ENCODE data around the gene OR6Y1.

The OR6Y1 gene

DNA sequence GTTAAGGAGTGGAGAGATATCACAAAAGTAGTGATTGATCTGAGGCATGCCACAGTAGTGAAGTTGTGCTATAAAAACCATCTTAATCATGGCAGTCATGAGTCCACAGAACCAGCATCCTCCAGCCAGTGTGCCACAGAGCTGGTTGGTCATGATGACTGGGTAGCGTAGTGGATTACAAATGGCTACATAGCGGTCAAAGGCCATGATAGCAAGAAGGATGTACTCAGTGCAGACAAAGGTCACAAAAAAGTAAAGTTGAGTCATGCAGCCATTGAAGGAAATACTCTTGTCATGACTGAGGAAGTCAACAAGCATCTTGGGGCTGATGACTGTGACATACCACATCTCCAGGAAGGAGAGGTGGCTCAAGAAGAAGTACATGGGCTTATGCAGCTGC is 6.7 kb downstream of the OR6Y1 start:
- no peak for DNase-seq
- no CpG with 5 or more reads among the region's 2 CpGs for WGBS (ENCODE audit: extremely low coverage, insufficient coverage, low lambda C conversion rate)

DNA sequence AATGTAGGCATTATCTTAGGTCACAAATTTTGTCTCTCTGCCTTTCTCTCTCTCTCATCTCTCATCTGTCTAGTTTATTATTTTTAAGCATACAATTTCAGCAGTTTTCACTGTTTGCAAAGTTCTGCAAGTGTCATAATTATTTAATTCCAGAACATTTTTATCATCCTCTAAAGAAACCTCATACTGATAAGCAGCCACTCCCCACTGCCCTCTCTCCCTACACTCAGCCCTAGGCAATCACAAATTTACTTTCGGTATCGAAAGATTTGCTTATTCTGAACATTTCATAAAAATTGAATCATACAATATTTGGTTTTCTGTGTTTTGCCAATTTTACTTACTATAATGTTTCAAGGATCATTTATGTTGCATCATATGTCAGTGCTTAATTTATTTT is 16.6 kb downstream of the OR6Y1 start:
- H3K27me3 ChIP-seq (ENCODE audit: insufficient read depth, low read length, poor library complexity) = no peaks in the 10 kb centered on the region
- no peak overlapping the region for H3K4me3 ChIP-seq (ENCODE audit: low read length)
- H3K4ac ChIP-seq (ENCODE audit: low read depth, low read length) = no peak overlapping the region
- H2BK5ac ChIP-seq (ENCODE audit: low read length) = no peak overlapping the region
- H2AK5ac ChIP-seq (ENCODE audit: low read length) = no peak overlapping the region
- no peak overlapping the region for H3K9ac ChIP-seq (ENCODE audit: low read length)
- H3K27ac ChIP-seq (ENCODE audit: low read depth, low read length) = no peak overlapping the region
- no peaks in the 10 kb centered on the region for H3K4me1 ChIP-seq (ENCODE audit: control insufficient read depth, low read depth, low read length)
- no peak overlapping the region for H3K56ac ChIP-seq (ENCODE audit: low read length)
- H3K23ac ChIP-seq (ENCODE audit: low read length) = no peak overlapping the region
- no peak for DNase-seq
- no peak overlapping the region for H2BK15ac ChIP-seq (replicated peaks; ENCODE audit: low read depth)
- no peak overlapping the region for H3K4me2 ChIP-seq (ENCODE audit: low read length)
- no peak overlapping the region for H3K18ac ChIP-seq (ENCODE audit: low read length)
- H2BK120ac ChIP-seq (ENCODE audit: low read depth, low read length) = no peak overlapping the region
- H4K5ac ChIP-seq (ENCODE audit: low read length) = no peak overlapping the region
- H3K36me3 ChIP-seq (ENCODE audit: control insufficient read depth, insufficient read depth, low read length) = no peaks in the 10 kb centered on the region
- no CpG with 5 or more reads among the region's 2 CpGs for WGBS (ENCODE audit: extremely low coverage, insufficient coverage, low lambda C conversion rate)
- no peak overlapping the region for H4K8ac ChIP-seq (ENCODE audit: low read depth, low read length)
- no peaks in the 10 kb centered on the region for H3K79me2 ChIP-seq (ENCODE audit: control insufficient read depth, insufficient read depth, low read length)
- H3K79me1 ChIP-seq (ENCODE audit: low read length) = no peaks in the 10 kb centered on the region

More for the DNA sequence above, 6.7 kb downstream of the OR6Y1 start:
- Histone ChIP-seq H3K79me2 (ENCODE audit: control insufficient read depth, insufficient read depth, low read length) (no peaks in the 10 kb centered on the region), H3K4ac (ENCODE audit: low read depth, low read length) (no peak overlapping the region), H3K79me1 (ENCODE audit: low read length) (no peaks in the 10 kb centered on the region), H3K4me1 (ENCODE audit: control insufficient read depth, low read depth, low read length) (no peaks in the 10 kb centered on the region), H2AK5ac (ENCODE audit: low read length) (no peak overlapping the region), H4K5ac (ENCODE audit: low read length) (no peak overlapping the region), H2BK15ac (replicated peaks; ENCODE audit: low read depth) (no peak overlapping the region), H3K4me2 (ENCODE audit: low read length) (no peak overlapping the region), H2BK120ac (ENCODE audit: low read depth, low read length) (no peak overlapping the region), H3K36me3 (ENCODE audit: control insufficient read depth, insufficient read depth, low read length) (no peaks in the 10 kb centered on the region), H3K18ac (ENCODE audit: low read length) (no peak overlapping the region), H3K4me3 (ENCODE audit: low read length) (no peak overlapping the region), H2BK5ac (ENCODE audit: low read length) (no peak overlapping the region), H3K56ac (ENCODE audit: low read length) (no peak overlapping the region), H3K9ac (ENCODE audit: low read length) (no peak overlapping the region), H3K23ac (ENCODE audit: low read length) (no peak overlapping the region), H4K8ac (ENCODE audit: low read depth, low read length) (no peak overlapping the region), H3K27ac (ENCODE audit: low read depth, low read length) (no peak overlapping the region), H3K27me3 (ENCODE audit: insufficient read depth, low read length, poor library complexity) (no peaks in the 10 kb centered on the region)

DNA sequence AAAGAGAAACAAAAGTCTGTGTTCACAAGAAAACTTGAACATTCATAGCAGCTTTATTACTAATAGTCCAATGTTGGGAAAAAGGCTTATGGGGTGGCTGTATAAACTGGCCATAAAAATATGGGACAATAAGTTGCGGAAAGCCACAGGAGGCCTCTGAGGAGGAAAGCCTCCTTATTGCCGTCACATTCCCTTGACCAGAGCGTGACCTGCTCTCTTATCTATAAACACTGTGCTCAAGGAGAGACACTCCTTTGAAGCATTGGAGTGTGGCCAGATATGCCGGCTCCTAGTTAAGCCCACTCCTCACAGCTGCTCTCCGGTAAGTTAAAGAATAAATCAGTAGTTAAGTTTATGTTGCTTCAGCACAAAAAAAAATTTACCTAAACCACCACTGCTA is 19.7 kb downstream of the OR6Y1 start:
- no peak overlapping the region for H4K5ac ChIP-seq (ENCODE audit: low read length)
- no peak overlapping the region for H3K4ac ChIP-seq (ENCODE audit: low read depth, low read length)
- no peak overlapping the region for H2BK120ac ChIP-seq (ENCODE audit: low read depth, low read length)
- no peak overlapping the region for H3K9ac ChIP-seq (ENCODE audit: low read length)
- no peak overlapping the region for H3K27ac ChIP-seq (ENCODE audit: low read depth, low read length)
- no peak overlapping the region for H3K56ac ChIP-seq (ENCODE audit: low read length)
- no peaks in the 10 kb centered on the region for H3K79me2 ChIP-seq (ENCODE audit: control insufficient read depth, insufficient read depth, low read length)
- peak; percentile 1 for DNase-seq
- H3K27me3 ChIP-seq (ENCODE audit: insufficient read depth, low read length, poor library complexity) = no peaks in the 10 kb centered on the region
- H3K4me3 ChIP-seq (ENCODE audit: low read length) = no peak overlapping the region
- H3K18ac ChIP-seq (ENCODE audit: low read length) = no peak overlapping the region
- H2BK5ac ChIP-seq (ENCODE audit: low read length) = no peak overlapping the region
- no peak overlapping the region for H3K23ac ChIP-seq (ENCODE audit: low read length)
- no peak overlapping the region for H2AK5ac ChIP-seq (ENCODE audit: low read length)
- no peak overlapping the region for H4K8ac ChIP-seq (ENCODE audit: low read depth, low read length)
- no peak overlapping the region for H2BK15ac ChIP-seq (replicated peaks; ENCODE audit: low read depth)
- H3K4me1 ChIP-seq (ENCODE audit: control insufficient read depth, low read depth, low read length) = no peaks in the 10 kb centered on the region
- no peaks in the 10 kb centered on the region for H3K36me3 ChIP-seq (ENCODE audit: control insufficient read depth, insufficient read depth, low read length)
- WGBS (ENCODE audit: extremely low coverage, insufficient coverage, low lambda C conversion rate) = no CpG with 5 or more reads among the region's 5 CpGs
- no peak overlapping the region for H3K4me2 ChIP-seq (ENCODE audit: low read length)
- no peaks in the 10 kb centered on the region for H3K79me1 ChIP-seq (ENCODE audit: low read length)

DNA sequence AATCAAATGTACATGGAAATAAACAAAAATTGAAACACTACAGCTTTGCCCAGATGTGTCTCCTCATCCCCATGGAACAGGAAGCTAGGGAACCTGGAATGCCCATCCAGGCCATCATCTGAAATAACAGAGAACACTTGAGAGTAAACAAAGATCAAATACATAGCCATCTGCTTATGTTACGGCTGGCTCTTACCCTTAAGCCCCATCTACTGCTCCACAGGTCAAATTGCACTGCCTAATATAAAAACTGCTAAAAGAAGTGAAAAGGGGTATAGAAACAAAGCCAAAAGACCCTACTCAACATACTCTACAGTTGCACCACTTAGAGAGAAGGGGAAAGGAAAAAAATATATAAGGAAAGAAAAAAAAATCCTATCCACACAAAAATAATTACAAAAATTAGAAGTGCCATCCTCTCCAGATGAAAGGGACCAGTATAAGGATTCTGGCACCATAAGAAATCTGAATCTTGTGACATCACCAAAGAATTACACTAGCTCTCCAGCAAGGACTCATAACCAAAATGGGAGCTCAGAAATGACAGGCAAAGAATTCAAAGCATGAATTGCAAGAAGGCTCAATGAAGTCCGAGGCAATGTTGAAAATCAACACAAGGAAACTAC is 26.9 kb downstream of the OR6Y1 start:
- no peak overlapping the region for H3K4me3 ChIP-seq (ENCODE audit: low read length)
- no peaks in the 10 kb centered on the region for H3K36me3 ChIP-seq (ENCODE audit: control insufficient read depth, insufficient read depth, low read length)
- H2BK120ac ChIP-seq (ENCODE audit: low read depth, low read length) = no peak overlapping the region
- H3K79me1 ChIP-seq (ENCODE audit: low read length) = no peaks in the 10 kb centered on the region
- no peak overlapping the region for H3K4me2 ChIP-seq (ENCODE audit: low read length)
- H3K4ac ChIP-seq (ENCODE audit: low read depth, low read length) = no peak overlapping the region
- no CpG with 5 or more reads among the region's 2 CpGs for WGBS (ENCODE audit: extremely low coverage, insufficient coverage, low lambda C conversion rate)
- H3K79me2 ChIP-seq (ENCODE audit: control insufficient read depth, insufficient read depth, low read length) = no peaks in the 10 kb centered on the region
- no peak overlapping the region for H3K9ac ChIP-seq (ENCODE audit: low read length)
- no peak overlapping the region for H3K27ac ChIP-seq (ENCODE audit: low read depth, low read length)
- no peak overlapping the region for H3K56ac ChIP-seq (ENCODE audit: low read length)
- no peak overlapping the region for H2AK5ac ChIP-seq (ENCODE audit: low read length)
- DNase-seq = peak; percentile 64
- no peak overlapping the region for H4K5ac ChIP-seq (ENCODE audit: low read length)
- H2BK15ac ChIP-seq (replicated peaks; ENCODE audit: low read depth) = no peak overlapping the region
- H4K8ac ChIP-seq (ENCODE audit: low read depth, low read length) = no peak overlapping the region
- no peaks in the 10 kb centered on the region for H3K4me1 ChIP-seq (ENCODE audit: control insufficient read depth, low read depth, low read length)
- H2BK5ac ChIP-seq (ENCODE audit: low read length) = no peak overlapping the region
- H3K18ac ChIP-seq (ENCODE audit: low read length) = no peak overlapping the region
- H3K27me3 ChIP-seq (ENCODE audit: insufficient read depth, low read length, poor library complexity) = no peaks in the 10 kb centered on the region
- no peak overlapping the region for H3K23ac ChIP-seq (ENCODE audit: low read length)

DNA sequence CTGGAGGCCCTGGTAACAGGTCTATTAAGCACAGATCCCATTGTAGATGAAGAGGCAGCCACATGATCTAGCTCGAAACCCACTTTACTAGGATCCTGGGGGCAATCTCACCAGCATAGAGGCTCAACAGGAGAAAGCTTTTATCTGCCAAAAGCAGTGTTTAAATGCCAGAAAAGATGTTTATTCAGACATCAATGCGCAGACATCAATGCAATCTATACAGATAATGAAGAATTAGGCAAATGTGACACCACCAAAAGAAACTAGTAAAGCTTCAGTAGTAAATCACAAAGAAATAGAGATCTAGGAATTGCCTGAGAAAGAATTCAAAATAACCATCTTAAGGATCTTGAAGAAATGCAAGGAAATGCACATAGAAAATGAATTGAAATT is 32.5 kb downstream of the OR6Y1 start:
- no peaks in the 10 kb centered on the region for H3K36me3 ChIP-seq (ENCODE audit: control insufficient read depth, insufficient read depth, low read length)
- H4K8ac ChIP-seq (ENCODE audit: low read depth, low read length) = no peak overlapping the region
- no peak overlapping the region for H3K9ac ChIP-seq (ENCODE audit: low read length)
- H3K23ac ChIP-seq (ENCODE audit: low read length) = no peak overlapping the region
- DNase-seq = peak; percentile 22
- no peak overlapping the region for H3K4ac ChIP-seq (ENCODE audit: low read depth, low read length)
- H3K27ac ChIP-seq (ENCODE audit: low read depth, low read length) = no peak overlapping the region
- no peaks in the 10 kb centered on the region for H3K79me1 ChIP-seq (ENCODE audit: low read length)
- no peak overlapping the region for H3K56ac ChIP-seq (ENCODE audit: low read length)
- no peak overlapping the region for H2BK120ac ChIP-seq (ENCODE audit: low read depth, low read length)
- no peak overlapping the region for H3K18ac ChIP-seq (ENCODE audit: low read length)
- H3K79me2 ChIP-seq (ENCODE audit: control insufficient read depth, insufficient read depth, low read length) = no peaks in the 10 kb centered on the region
- no peak overlapping the region for H2AK5ac ChIP-seq (ENCODE audit: low read length)
- WGBS (ENCODE audit: extremely low coverage, insufficient coverage, low lambda C conversion rate) = no CpG with 5 or more reads among the region's 2 CpGs
- H3K4me2 ChIP-seq (ENCODE audit: low read length) = no peak overlapping the region
- no peaks in the 10 kb centered on the region for H3K27me3 ChIP-seq (ENCODE audit: insufficient read depth, low read length, poor library complexity)
- no peaks in the 10 kb centered on the region for H3K4me1 ChIP-seq (ENCODE audit: control insufficient read depth, low read depth, low read length)
- H2BK15ac ChIP-seq (replicated peaks; ENCODE audit: low read depth) = no peak overlapping the region
- no peak overlapping the region for H3K4me3 ChIP-seq (ENCODE audit: low read length)
- no peak overlapping the region for H4K5ac ChIP-seq (ENCODE audit: low read length)
- no peak overlapping the region for H2BK5ac ChIP-seq (ENCODE audit: low read length)

GRCh38 chr1:158520955-158521665 is 33.1 kb downstream of the OR6Y1 start:
- no CpG with 5 or more reads among the region's 3 CpGs for WGBS (ENCODE audit: extremely low coverage, insufficient coverage, low lambda C conversion rate)
- Histone ChIP-seq H3K4ac (ENCODE audit: low read depth, low read length) (no peak overlapping the region), H2BK15ac (replicated peaks; ENCODE audit: low read depth) (no peak overlapping the region), H3K4me1 (ENCODE audit: control insufficient read depth, low read depth, low read length) (no peaks in the 10 kb centered on the region), H3K79me2 (ENCODE audit: control insufficient read depth, insufficient read depth, low read length) (no peaks in the 10 kb centered on the region), H3K18ac (ENCODE audit: low read length) (no peak overlapping the region), H3K23ac (ENCODE audit: low read length) (no peak overlapping the region), H3K4me3 (ENCODE audit: low read length) (no peak overlapping the region), H3K27me3 (ENCODE audit: insufficient read depth, low read length, poor library complexity) (no peaks in the 10 kb centered on the region), H3K36me3 (ENCODE audit: control insufficient read depth, insufficient read depth, low read length) (no peaks in the 10 kb centered on the region), H2BK120ac (ENCODE audit: low read depth, low read length) (no peak overlapping the region), H4K8ac (ENCODE audit: low read depth, low read length) (no peak overlapping the region), H3K4me2 (ENCODE audit: low read length) (no peak overlapping the region), H2AK5ac (ENCODE audit: low read length) (no peak overlapping the region), H4K5ac (ENCODE audit: low read length) (no peak overlapping the region), H3K27ac (ENCODE audit: low read depth, low read length) (no peak overlapping the region), H3K9ac (ENCODE audit: low read length) (no peak overlapping the region), H2BK5ac (ENCODE audit: low read length) (no peak overlapping the region), H3K79me1 (ENCODE audit: low read length) (no peaks in the 10 kb centered on the region), H3K56ac (ENCODE audit: low read length) (no peak overlapping the region)
- DNase-seq = no peak
